HG02973 (cell line): ENCODE results near the gene DIAPH2.
A peak's percentile ranks its signal among the peaks of the same experiment; 100 is the strongest.
"Not testable (repeated sequence)": the region's sequence is repeated elsewhere in the genome, so short reads cannot be mapped to it uniquely, and the experiment has no call there.

Experiments
- ATAC-seq: cut with Tn5 transposase; IDR thresholded peaks from one replicate; pipeline ENCODE4 v1.9.1; 2021; ENCODE audit warnings: moderate library complexity; ENCODE audit not compliant: unreplicated experiment

Gene DIAPH2

GRCh38 chrX:97366237-97366636 lies 681.6 kb downstream of the DIAPH2 start:
- ATAC-seq, result no peak

- no peak for ATAC-seq
Observed at GRCh38 chrX:97367125-97367524, 682.5 kb downstream of the DIAPH2 start.

GRCh38 chrX:97369947-97370346 lies 685.3 kb downstream of the DIAPH2 start:
- ATAC-seq, result no peak

GRCh38 chrX:97372001-97372766 lies 687.5 kb downstream of the DIAPH2 start:
- ATAC-seq, result no peak

GRCh38 chrX:97374266-97374665 lies 689.6 kb downstream of the DIAPH2 start:
- no peak for ATAC-seq

DNA sequence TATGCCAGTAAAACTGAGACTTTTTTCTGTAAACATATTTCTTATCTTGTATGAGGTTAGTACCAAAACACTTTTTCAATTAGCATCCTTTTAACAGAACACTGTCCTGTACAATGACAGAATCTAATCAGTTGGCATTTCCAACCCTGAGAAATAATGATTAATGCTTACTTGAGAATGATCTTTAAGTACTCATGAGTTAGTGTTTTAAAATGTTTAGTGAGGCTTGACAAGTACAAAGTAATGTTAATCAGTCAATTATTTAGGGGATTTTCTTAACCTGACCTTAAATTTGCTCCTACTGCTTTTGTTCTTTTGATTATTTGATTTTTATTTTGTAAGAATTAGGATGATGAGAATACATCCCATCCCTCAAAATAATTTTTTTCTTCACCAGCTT lies 695.6 kb downstream of the DIAPH2 start:
- ATAC-seq, result no peak

DNA sequence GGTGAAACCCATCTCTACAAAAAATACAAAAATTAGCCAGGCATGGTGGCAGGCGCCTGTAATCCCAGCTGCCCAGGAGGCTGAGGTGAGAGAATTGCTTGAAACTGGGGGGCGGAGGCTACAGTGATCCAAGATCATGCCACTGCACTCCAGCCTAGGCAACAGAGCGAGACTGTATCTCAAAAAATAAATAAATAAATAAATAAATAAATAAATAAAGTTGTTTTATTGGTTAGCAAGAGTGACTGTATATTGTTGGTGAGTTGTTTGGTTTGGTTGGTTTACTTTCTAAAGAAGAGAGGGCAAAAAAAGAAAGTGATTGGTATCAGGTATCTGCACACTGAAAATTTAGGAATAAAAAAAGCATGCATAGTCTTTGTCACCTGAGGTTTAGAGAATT lies 700.0 kb downstream of the DIAPH2 start:
- ATAC-seq, result no peak

DNA sequence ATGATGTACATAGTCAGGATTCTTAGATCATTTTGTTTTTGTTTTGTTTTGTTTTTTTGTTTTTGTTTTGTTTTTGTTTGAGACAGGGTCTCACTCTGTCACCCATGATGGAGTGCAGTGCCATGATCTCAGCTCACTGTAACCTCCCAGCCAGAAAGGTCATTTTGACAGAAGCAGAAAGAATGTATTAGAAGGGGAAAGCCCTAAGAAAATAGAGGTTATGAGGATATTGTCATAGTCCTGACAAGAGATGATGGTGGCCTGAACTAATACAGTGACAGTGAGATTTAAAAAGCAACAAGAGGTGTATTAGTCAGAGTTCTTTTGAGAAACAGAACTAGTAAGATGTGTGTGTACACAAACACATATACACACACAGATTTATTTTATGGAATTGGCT lies 702.4 kb downstream of the DIAPH2 start:
- no peak for ATAC-seq

DNA sequence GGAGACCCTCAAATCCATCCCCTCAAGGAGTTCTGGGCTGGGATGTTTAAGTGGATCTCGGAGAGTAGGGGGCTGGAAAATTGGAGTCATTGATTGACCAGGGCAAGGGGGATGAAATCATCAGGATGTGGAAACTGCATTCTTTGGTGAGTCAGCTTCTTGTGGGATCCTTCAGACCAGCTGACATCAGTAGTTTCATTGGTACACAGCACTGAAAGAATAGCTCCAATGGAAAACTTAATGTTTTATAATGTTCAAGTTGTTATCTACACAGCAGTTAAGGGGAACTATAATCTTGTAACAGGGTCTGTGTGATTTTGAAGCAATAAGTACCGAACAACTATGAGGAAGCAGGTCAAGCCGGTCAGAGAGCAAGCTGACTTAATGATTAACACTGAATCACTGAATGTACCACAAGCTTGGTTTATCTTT lies 705.1 kb downstream of the DIAPH2 start:
- no peak for ATAC-seq

DNA sequence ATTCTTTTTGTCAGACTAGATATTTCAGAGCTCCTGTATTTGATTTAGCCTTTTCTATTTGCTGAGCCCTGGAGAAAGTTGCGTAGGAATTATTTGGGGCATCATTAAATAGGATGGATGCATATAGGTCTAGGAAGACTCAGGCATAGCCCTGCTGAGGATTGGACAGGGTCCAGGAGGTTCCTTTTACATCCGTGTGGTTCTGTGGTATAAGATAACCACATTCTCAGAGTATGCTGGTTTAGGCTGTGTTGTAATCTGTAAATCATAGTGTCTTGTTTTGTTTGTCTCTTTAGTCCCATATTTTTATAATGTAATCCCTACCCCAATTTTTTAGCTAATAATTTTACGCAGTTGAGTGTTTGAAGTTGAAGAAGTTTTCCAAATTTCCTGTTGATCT lies 712.7 kb downstream of the DIAPH2 start:
- ATAC-seq, result no peak

GRCh38 chrX:97398030-97398551 lies 713.4 kb downstream of the DIAPH2 start:
- ATAC-seq, result peak; percentile 44

GRCh38 chrX:97399400-97399799 lies 714.8 kb downstream of the DIAPH2 start:
- ATAC-seq, result peak; percentile 37

DNA sequence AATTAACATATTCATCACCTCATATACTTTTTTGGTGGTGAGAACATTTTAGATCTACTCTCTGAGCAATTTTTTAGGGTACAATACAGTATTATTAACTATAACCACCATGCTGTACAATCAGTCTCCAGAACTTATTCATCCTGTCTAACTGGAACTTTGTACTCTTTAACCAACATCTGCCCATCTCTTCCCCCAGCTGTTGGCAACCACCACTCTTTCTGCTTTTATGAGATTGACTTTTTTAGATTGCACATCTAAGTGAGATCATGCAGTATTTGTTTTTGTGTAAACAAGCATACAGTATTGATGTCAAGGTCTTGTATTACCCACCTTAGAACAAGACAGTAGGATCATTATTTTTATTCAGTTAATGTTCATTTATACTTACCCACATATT lies 715.9 kb downstream of the DIAPH2 start:
- ATAC-seq, result no peak

GRCh38 chrX:97401154-97401553 lies 716.5 kb downstream of the DIAPH2 start:
- peak; percentile 54 for ATAC-seq

DNA sequence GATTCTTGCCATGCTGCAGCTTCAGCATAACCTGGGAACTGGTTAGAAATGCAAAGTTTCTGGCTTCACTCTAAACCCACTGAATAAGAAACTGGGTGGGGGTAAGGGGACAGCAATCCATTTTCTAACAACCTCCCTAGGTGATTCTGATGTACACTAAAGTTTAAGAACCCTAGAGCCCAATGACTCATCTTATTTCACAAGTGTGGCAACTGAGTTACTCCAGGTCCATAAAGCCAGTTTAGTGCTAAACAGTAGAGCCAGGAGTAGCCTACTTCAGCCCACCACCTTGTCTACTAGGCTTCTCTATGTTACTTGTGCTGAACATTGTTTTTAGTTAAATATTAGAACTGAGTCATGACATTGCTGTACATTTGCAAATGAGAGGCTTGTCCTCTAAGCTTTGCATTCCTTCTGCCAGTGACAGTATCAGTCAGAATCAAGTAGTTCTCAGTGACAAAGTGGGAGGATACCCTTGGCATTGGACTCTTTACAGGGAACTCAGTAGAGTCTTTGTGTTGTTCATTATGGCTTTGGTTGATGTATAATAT lies 717.0 kb downstream of the DIAPH2 start:
- ATAC-seq, result peak; percentile 21

GRCh38 chrX:97402333-97402732 lies 717.7 kb downstream of the DIAPH2 start:
- ATAC-seq, result no peak

DNA sequence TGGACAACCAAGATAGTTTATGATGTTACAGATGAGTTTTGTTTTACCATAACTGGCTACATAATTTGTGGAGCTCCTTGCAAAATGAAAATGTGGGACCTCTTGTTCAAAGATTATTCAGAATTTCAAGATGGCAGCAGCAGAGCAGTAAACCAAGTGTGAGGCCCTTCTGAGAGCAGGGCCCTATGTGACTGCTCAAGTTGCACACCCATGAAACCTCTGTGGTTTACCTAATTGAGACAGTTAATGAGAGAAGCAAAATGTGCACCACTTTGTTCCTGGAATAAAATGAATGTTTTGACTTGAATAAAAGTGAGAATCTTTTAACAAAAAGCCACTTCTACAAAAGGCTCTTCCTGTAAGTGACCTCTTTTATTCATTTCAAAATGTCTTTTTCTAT lies 718.3 kb downstream of the DIAPH2 start:
- no peak for ATAC-seq

- ATAC-seq, result no peak
Observed at GRCh38 chrX:97405031-97405660, 720.5 kb downstream of the DIAPH2 start.

GRCh38 chrX:97409632-97410415 lies 725.2 kb downstream of the DIAPH2 start:
- ATAC-seq, result not testable (repeated sequence)

DNA sequence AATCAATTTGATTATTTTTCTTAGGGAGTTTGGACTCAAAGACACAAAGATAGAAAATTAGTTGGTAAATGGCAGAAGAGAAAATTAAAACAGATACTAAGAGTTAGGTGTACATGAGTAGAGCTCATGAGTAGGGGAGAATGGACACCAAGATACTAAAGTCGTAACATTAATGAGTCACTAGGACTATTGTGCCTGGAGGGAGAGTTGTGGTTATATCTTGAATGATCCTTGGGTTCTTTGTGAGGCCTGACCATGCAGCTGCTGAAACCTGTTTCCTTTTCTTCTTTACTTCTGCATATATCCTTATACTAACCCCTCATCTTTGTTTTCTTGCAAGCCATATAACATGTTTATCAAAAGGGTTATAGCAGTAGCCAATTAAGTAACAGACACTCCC lies 731.8 kb downstream of the DIAPH2 start:
- ATAC-seq, result no peak

- no peak for ATAC-seq
Observed at GRCh38 chrX:97429101-97429500, 744.5 kb downstream of the DIAPH2 start.
